Activated CD8-positive, alpha-beta memory T cell treated with anti-CD3 and anti-CD28 coated beads, Interleukin-2, amount 50 U/mL, for 24 hours (primary cell): Measurements from ENCODE around the gene EPN2.
"Not testable (repeated sequence)": the region's sequence is repeated elsewhere in the genome, so short reads cannot be mapped to it uniquely, and the experiment has no call there.

Experiments
- DNase-seq: peaks from one replicate; pipeline ENCODE4 v3.0.0-alpha.2; 2020; ENCODE audit errors: extremely low read depth

The EPN2 gene

DNA sequence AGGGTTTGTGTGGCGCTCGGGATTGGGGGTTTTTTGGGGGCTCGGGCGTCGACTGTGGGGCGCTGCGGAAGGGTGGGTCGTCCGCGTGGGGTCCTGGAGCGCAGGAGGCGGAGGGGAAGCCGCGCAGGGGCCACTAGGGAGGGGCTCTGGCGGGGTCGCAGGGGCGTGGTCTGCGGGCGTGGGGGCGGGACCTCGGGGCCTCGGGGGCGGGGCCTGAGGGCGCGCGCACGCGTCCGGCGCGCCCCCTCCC lies at the start of gene EPN2:
EPN2 (plus strand) TSS at position 228 of the 250 bp plus-strand sequence. CDS start 45,754 bp downstream, outside the sequence.
- DNase-seq: not testable (repeated sequence)

DNA sequence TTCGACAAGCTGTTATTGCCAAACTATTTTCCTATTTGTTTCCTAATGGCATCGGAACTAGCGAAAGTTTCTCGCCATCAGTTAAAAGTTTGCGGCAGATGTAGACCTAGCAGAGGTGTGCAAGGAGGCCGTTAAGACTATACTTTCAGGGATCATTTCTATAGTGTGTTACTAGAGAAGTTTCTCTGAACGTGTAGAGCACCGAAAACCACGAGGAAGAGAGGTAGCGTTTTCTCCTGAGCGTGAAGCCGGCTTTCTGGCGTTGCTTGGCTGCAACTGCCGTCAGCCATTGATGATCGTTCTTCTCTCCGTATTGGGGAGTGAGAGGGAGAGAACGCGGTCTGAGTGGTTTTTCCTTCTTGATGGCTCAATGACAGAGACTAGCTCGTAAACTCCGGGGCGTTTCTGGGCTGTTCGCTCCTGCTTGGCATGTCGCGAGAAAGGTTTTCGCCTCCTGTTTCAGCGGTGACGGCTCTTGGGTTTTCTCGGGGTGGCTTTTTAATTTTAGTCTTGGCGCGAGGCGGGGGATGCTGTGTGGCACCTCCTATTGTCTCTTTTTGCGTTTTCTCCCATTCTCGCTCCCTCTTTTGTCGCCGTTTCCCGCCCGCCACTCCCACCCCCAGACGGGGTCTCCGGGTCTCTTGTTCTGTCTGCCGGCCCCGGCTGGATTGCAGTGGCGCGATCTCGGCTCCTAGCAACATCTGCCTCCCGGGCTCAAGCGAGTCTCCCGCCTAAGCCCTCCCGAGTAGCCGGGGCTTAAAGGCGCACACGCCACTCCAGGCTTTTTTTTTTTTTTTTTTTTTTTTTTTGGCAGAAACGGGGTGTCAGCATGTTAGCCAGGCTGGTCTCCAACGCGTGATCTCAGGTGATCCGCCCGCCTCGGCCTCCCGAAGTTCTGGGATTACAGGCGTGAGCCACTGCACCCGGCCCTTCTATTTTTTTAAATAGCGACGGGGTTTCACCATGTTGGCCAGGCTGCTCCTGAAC lies 49.0 kb upstream of the EPN2 start:
- not testable (repeated sequence) for DNase-seq

DNA sequence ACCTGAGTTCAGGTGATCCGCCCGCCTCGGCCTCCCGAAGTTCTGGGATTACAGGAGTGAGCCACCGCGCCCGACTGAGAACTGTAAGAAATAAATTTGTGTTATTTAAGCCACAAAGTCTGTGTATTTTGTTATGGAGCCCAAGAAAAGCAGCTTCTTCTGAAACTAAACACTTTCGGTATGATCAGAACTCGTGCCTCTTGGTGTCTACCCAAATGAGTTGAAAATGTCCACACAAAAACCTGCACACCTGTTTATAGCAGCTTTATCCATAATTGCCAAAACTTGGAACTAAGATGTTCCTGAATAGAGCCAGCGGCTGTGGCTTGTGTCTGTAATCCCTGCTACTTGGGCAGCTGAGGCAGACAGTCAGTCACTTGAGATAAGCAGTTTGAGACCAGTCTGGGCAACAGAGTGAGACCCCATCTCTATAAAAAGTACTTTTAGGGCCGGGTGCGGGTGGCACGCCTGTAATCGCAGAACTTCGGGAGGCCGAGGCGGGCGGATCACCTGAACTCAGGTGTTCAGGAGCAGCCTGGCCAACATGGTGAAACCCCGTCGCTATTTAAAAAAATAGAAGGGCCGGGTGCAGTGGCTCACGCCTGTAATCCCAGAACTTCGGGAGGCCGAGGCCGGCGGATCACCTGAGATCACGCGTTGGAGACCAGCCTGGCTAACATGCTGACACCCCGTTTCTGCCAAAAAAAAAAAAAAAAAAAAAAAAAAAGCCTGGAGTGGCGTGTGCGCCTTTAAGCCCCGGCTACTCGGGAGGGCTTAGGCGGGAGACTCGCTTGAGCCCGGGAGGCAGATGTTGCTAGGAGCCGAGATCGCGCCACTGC lies 48.1 kb upstream of the EPN2 start:
- not testable (repeated sequence) for DNase-seq

DNA sequence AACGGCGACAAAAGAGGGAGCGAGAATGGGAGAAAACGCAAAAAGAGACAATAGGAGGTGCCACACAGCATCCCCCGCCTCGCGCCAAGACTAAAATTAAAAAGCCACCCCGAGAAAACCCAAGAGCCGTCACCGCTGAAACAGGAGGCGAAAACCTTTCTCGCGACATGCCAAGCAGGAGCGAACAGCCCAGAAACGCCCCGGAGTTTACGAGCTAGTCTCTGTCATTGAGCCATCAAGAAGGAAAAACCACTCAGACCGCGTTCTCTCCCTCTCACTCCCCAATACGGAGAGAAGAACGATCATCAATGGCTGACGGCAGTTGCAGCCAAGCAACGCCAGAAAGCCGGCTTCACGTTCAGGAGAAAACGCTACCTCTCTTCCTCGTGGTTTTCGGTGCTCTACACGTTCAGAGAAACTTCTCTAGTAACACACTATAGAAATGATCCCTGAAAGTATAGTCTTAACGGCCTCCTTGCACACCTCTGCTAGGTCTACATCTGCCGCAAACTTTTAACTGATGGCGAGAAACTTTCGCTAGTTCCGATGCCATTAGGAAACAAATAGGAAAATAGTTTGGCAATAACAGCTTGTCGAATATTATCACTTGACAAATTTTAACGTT lies 47.3 kb upstream of the EPN2 start:
- DNase-seq: not testable (repeated sequence)

DNA sequence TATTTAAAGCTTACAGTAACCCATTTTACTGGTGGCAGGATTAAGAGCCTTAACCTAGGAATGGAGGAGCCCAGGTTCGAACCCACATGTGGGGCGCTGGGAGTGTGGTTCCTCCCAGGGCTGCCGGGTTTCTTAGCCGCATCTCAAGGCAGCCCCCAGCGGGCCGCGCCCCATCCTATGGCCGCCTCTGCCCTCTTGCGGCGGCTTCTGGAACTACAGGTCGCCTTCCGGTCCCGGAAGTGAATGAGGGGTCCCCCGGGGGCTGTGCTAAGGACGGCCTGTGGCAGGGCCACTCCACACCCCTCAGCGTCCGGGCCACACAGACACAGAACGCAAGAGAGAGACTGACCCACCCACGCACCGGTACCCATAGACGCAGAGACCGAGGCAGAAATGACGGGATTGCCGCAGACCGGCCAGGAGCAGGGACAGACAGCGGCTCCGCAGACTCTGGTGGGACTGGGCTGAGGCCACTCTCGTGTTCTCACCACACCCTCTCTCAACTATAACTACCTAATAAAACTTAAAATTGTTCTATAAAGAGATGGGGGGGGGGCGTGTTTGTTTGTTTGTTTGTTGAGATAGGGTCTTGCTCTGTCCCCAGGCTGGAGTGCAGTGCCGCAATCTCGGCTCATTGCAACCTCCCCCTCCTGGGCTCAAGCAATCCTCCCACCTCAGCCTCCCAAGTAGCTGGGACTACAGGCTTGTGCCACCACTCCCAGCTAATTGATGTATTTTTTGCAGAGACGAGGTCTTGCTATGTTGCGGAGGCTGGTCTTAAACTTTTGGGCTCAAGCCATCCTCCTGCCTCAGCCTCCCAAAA lies 40.6 kb upstream of the EPN2 start:
- DNase-seq: not testable (repeated sequence)

DNA sequence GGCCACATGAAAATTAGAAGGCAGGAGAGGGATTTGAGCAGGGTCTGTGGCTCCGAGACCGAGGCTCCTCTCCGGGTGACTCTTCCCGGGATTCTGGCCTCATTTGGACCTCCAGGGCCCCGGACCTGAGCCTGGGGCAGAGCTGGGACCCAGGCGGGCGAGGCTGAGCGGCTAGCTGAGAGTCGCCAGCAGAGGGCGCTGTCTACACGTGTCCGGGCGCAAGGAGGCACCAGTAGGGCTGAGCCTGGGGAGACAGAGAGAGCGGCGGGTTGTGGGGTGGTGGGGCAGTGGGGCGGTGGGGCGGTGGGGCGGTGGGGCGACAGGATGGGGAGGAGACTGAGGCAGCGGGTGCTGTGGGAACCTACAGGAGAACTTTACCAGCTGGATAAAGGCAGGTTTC lies 34.7 kb upstream of the EPN2 start:
- DNase-seq: not testable (repeated sequence)

DNA sequence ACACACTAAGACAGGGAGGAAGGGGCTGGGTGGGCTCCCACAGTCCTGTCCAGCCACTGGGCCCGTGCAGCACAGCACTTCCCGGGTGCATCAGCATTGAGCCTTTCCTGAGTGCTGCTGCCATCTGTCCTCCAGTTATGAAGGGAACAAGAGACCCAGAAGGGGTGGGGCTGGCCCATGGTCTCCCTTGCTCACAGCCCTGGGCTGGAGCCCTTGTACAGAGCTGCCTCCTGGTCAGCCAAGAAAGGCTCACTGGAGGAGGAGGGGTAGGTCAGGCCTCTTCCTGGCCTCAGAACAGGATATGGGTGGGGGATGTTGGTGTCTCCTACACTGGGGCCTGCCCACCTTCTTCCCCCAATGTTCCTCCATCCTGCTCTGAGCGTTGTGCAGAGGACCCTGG lies 33.7 kb upstream of the EPN2 start:
- DNase-seq: not testable (repeated sequence)

DNA sequence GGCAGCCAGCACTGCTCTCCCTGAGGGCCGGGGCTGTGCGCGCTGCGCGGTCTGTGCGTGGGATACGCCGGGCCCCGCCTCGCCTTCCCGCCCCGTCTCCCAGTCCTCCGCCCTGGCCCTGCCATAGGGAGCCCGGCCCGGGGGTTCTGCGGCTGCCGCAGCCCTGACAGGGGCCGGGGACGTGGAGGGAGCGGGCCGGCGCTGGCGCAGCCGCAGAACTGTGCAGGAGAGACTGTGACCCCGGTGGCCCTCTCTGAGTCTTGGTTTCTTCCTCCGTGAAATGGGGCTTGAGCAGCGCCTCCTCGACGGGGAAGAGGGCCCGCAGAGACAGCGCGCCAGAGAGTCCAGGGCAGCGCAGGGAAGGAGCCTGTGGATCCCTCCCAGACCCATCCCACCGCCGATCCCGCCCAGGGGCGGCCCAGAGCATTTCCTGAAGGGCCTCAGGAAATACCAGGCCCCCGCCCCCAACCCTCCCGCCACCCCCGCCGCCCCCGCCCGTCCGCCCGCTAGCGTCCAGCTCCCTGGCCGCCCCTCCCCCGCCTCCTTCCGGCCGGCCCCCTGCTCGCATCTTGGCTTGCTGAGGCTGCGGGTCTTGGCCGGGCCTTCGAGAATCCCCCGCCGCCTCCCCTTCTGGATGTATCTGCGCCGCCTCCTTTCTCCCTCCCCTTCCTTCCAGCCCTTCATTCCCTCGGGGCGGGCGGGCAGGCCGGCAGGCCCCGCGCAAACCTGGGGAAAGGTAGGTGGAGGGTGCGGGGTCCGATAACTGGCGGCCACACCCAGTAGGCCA lies 21.9 kb upstream of the EPN2 start:
- DNase-seq: not testable (repeated sequence)

DNA sequence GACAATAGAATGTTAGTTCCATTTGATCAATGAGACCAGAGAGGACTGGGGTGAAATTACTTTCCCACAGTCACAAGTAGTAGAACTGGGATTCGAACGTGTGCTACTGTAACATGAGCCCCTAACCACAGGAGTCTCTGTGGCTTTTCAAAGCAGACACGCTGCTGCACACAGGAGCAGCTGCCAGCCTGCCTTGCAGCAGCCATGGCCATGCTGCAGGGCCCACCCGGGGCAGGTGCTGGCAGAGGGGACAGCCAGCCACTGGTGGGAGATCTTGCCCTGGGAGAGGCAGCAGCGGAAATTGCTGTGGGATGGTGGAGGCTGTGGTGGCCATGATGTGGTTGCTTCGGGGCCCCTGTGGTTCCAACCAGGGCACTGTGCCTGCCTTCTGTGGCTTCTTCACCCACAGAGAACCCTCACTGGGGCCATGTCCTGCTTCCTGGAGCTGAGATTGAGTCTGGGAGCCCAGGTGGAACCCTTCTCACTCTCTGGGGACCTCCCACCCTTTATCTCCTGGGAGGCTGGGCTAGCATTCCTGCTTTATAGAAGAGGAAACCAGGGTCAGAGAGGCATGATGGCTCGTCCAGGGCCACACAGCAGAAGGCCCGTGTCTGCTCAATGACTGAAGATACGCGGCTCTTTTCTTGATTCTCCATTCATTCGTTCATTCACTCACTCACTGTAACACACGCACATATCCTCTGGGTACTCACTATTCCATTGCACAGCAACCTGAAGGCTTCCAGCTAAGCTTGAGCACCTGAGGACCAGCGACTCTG lies 20.8 kb upstream of the EPN2 start:
- not testable (repeated sequence) for DNase-seq

DNA sequence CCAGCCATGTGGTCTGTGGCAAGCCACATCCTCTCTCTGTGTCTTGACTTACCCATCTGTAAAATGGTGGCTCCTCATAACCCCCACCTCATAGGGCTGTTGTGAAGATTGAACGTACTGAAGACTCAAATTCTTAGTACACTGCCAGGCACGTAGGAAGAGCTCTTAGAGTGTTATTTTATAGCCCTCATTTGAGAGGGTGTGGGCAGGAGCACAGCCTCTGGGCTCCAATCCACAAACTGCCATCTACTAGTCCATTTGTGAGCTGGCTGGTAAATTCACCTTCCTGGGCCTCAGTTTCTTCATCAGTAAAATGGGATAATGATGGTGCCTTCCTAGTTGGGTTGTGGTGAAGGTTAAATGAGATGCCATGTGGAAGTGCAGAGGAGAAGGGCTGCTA lies 18.3 kb upstream of the EPN2 start:
- not testable (repeated sequence) for DNase-seq

DNA sequence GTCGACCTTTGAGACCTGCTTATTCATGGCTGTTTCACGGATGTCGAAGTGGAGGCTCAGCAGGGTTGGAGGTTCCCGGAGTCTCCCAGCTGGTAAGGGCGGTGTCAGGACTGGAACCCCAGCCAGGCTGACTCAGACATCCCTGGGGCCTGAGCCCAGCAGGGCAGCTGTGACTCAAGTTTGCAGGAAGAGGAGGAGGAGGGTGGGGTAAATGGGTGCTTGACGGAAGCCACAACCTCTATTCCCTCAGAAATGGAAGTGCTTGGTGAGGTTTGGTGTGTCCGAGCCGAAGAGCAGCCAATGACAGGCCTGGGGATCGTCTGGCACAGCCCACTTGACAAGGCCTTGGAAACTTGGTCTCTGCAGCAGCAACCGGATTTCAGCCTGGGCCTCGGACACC lies 17.8 kb upstream of the EPN2 start:
- not testable (repeated sequence) for DNase-seq

DNA sequence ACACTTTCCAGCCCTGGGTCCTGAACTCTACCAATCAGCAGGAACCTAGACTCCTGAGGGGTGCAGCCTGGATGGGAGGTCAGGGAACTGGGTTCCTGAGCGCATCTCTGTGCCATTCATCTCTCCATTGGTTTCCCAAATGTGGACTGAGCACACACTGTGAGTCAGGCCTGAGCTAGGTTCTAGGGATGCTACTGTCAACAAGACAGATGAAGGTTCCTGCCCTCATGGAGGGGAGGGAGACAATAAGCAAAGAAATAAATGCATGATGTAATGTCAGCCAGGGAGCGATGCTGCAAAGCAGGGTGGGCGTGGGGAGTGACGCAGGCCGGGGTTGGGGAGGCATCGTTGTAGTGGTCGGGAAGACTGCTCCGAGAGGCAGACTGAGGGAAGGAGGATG lies 17.0 kb upstream of the EPN2 start:
- DNase-seq: not testable (repeated sequence)

DNA sequence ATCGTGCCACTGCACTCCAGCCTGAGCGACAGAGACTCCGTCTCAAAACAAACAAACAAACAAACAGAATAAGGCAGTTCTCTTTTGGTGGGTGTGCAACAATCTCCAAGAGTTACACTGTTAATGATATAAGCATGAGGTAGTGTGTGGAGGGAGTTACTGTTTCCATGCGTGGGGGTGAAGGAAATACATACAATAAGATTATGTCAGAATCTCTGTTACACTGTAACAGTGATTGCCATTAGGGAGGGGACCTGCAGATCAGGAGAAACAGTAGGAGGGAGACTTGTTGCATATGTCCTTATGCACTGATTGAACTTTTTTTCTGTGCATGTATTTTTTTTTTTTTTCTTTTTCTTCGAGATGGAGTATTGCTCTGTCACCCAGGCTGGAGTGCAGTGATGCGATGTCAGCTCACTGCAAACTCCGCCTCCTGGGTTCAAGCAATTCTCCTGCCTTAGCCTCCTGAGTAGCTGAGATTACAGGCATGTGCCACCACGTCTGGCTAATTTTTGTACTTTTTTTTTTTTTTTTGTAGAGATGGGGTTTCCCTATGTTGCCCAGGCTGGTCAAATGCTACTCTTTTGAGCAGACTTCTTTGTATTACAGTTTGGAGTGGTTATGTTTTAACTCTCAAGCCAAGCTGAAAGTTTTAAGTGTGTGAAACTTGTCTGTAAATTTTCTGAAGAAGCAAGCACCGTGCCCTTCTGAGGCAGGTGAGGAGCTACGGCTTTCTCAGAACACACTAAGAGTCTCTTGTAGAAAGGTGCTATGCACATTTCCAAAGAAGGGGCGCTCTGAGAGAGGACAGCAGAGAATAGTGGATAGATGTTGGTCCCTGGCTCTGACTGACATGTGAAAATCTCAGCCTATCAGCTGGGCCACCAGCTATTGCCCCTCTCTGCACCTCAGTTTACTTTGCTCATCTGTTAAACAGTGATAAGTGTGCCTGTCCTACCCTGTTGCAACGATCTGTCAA lies 10.3 kb upstream of the EPN2 start:
- DNase-seq: not testable (repeated sequence)

DNA sequence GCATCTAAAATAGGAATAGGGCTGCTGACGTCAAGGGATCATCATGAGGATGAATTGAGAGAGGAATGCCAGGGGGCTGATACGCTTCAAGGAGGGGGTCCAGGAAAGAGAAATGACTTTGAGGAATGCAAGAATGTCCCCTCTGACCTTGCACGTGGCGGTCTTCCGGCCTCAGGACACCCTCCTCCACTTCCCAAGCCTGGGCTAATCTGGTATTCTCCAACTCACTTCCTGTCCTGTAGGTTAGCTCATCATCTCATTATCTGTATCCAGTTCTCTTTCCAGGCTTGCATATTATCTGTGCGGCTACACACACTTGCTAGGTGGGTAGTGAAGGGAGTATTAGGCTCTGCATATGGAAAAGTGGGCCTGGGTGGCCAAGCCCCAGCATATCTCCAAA lies 2.5 kb upstream of the EPN2 start:
- not testable (repeated sequence) for DNase-seq

DNA sequence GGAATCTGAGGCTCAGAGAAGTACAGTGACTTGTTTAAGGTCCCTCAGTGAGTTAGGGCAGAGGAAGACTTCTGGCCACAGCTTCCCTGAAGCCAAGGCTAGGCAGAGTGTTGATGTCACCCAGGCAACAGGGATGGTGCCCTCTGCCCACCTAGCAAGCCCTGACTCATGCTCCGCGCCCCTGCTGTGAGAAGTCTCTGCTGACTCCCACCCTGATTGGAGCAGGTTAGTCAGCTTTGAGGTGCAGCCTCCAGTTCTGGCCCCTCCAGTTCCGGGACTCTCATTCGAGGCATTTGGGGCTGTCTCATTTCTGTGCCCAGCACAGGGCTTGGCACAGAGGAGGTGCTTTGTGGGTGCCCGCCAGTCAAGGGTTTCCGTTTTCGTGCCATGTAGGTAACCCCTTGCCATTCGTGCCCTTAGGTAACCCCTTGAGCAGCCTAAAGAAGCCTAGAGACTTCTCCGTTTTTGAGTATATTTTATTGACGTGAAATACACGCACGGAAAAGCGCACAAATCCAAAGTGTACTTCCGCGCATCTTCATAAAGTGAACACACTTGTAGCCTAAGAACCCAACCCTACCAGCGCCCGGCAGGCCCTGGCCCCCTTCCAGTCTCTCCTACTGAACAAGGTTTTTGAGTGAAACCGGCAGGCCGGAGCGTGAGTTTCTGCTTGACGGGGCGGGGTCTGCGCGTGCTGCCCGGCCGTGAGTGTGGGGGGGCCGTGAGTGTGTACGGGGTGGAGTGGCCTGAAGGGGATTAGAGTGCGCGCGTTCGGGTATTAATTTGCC lies 621 bp upstream of the EPN2 start:
- not testable (repeated sequence) for DNase-seq

DNA sequence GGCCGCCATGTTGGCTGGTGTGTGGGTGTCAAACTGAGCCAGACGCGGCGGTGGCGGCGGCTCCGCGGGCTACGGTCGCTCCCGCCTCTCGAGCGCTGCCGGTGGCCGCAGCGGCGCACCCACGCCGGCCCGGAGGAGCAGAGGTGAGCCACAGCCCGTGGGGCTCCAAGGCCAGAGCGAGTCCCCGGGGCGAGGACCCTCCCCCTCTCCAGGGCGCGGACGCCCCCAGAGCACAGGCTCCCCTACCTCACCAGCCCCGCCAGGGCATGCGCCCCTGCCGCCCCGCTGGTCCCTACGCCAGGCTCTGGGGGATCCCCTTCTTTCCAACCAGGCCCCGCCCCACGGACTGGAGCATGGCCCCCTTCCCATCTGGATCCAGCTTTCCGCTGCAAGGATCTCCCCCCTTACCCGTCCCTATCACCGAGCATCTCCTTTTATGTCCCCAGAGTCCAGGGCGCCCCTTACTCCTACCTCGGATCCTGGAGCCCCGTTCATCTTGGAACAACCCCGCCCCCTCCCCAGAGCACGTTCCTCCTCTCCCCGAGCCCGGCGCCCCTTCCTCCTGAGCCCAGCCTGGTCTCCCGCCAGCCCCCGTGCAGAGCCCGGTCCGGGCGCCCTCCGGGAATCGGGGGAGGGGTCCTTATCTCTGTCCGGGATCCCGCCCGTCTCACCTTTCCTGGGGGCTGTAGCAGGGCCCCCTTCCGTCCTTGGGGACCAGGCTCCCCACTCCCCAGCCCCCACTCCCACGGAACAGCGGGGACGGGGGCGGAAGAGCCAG lies 412 bp downstream of the EPN2 start:
- no peak for DNase-seq

DNA sequence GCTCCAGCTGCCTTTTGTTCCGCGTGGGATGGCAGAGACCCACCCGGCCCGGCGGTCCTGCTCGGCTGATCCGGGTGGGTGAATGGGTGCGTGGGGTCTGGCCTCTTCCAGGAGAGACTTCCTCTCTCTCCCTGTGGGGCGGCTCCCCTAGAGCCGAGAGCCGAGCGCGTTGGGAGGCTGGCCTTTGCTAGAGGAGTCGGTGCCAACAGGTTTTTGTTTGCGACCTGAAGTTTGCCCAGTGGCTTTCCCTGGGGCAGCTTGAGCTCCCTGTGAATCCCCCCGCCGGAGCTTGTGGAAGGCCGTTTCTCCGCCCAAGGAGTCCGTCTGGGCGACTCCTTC lies 970 bp downstream of the EPN2 start:
- DNase-seq: no peak
